Transverse colon (tissue), 4 donors: ENCODE measurements around the gene SEPSECS. TPM values are rescaled to one million over a fixed set of nuclear protein-coding genes. Genes with fewer than 3 reads are reported as not detected.

Experiments
- DNase-seq: peaks from one replicate; pipeline ENCODE4 v3.0.0-alpha.2; 2019
- H3K27ac ChIP-seq, 4 donors: fragments of 200-600 bp; sonication (generic); 2 replicates each; pipeline ENCODE4 v1.5.1; 2016 to 2018; ENCODE audit warnings: inconsistent platforms in 4 of 4
- H3K27me3 ChIP-seq: fragments of 200-600 bp; sonication (generic); 2 replicates; pipeline ENCODE4 v1.5.1; 2017; ENCODE audit warnings: inconsistent platforms
- H3K36me3 ChIP-seq, 4 donors: fragments of 200-600 bp; sonication (generic); 2 replicates each; pipeline ENCODE4 v1.5.1; 2017 to 2019; ENCODE audit warnings: inconsistent platforms in 4 of 4
- H3K4me1 ChIP-seq, 4 donors: fragments of 200-600 bp; sonication (generic); 2 replicates each; pipeline ENCODE4 v1.5.1; 2017 to 2020; ENCODE audit warnings: inconsistent platforms in 4 of 4
- H3K4me3 ChIP-seq, 4 donors: fragments of 200-600 bp; sonication (generic); 1 replicate in 1 of 4; 2 replicates in 3 of 4; pipeline versions ENCODE4 v1.5.1 to v1.6.1; 2017 to 2019; ENCODE audit warnings: inconsistent platforms in 4 of 4
- H3K9me3 ChIP-seq, 2 donors: fragments of 200-600 bp; sonication (generic); 2 replicates each; pipeline ENCODE4 v1.5.1; 2017 to 2019; ENCODE audit warnings: inconsistent platforms in 2 of 2
- CTCF ChIP-seq, 5 experiments: fragments of 200-600 bp in 3 of 5; fragments of 450-650 bp in 2 of 5; sonication (generic) in 3 of 5; IDR thresholded peaks; 1 replicate in 2 of 5; 2 replicates in 3 of 5; pipeline ENCODE4 v1.5.1; 2016 to 2017; ENCODE audit warnings: antibody characterized with exemption in 5 of 5, inconsistent platforms in 3 of 5, mild to moderate bottlenecking in 2 of 5, moderate library complexity in 1 of 5
- EP300 ChIP-seq: sonication (generic); formaldehyde crosslinking; IDR thresholded peaks from one replicate; pipeline ENCODE4 v1.6.1; 2017; ENCODE audit warnings: antibody characterized with exemption, low read depth
- POLR2A ChIP-seq: fragments of 450-650 bp; IDR thresholded peaks from one replicate; pipeline ENCODE4 v1.6.1; 2016; ENCODE audit warnings: antibody characterized with exemption, mild to moderate bottlenecking, moderate library complexity
- POLR2AphosphoS5 ChIP-seq, 3 donors: sonication (generic); formaldehyde crosslinking; IDR thresholded peaks; one replicate each; pipeline ENCODE4 v1.6.1; 2016; ENCODE audit warnings: antibody characterized with exemption in 3 of 3
- WGBS, 2 donors: methylation state at CpG; one replicate each; pipeline ENCODE4 v1.1.5; 2018; ENCODE audit warnings: low coverage in 1 of 2; 5-methylcytosine and 5-hydroxymethylcytosine counted together
- in situ Hi-C, 4 donors: fragments of 200-750 bp; cut with MboI; loops; one replicate each; pipeline versions ENCODE4 v1.15.0 to v1.15.1; 2017; ENCODE audit warnings: low sequenced_read_pairs in 3 of 4, low pct_ligation_motif_present in 1 of 4, low pct_unique_long_range_greater_than_20kb in 1 of 4
- intact Hi-C: fragments of 100-400 bp; cut with DNase I; formaldehyde crosslinking; loops from one replicate; pipeline ENCODE4 v1.15.1; 2023; ENCODE audit warnings: low total_unique reads
- total RNA-seq, 4 donors: library from RNA; depleted of rRNA; stranded (reverse); fragments of >200 nt; gene quantifications; one replicate each; pipeline ENCODE4 v1.1.0, GENCODE V29; 2016

SEPSECS gene
- total RNA-seq, 4 donors from 2014 or later = 4.6 to 19.2 (median 16.5) TPM

- Histone ChIP-seq H3K9me3 (no peaks in the 10 kb centered on the region), H3K4me1 (peaks cover 0 to 4% (median 0%) of the 10 kb centered on the region in 4 donors), H3K27me3 (no peaks in the 10 kb centered on the region), H3K36me3 (no peaks in the 10 kb centered on the region), H3K27ac (no peak overlapping the region), H3K4me3 (no peak overlapping the region)
- TF ChIP-seq POLR2AphosphoS5 (IDR thresholded peaks at IDR 0.05) = no peak
- TF ChIP-seq CTCF (IDR thresholded peaks at IDR 0.05) = no peak
- no peak for TF ChIP-seq POLR2A
- TF ChIP-seq EP300 = no peak
- 55% methylated on average over 2 of the region's 2 CpGs; no CpG with 5 or more reads in 1 of the 2 donors for WGBS, 2 donors
- DNase-seq = peak; percentile 17
- intact Hi-C loops = no loop called here
- in situ Hi-C loops = no loop called here
Measured at GRCh38 chr4:25190407-25190806, 30.2 kb upstream of the SEPSECS start.

- WGBS, 2 donors = 88 to 97% methylated on average over 4 of the region's 4 CpGs
- intact Hi-C loops = no loop called here
- in situ Hi-C loops = no loop called here
Measured at GRCh38 chr4:25184056-25184455, 23.8 kb upstream of the SEPSECS start.

GRCh38 chr4:25182937-25183336 is 22.7 kb upstream of the SEPSECS start:
- H3K27me3 ChIP-seq = no peaks in the 10 kb centered on the region
- no peak overlapping the region for H3K27ac ChIP-seq
- H3K9me3 ChIP-seq = no peaks in the 10 kb centered on the region
- in situ Hi-C loops (no loop called here), intact Hi-C loops (no loop called here)
- H3K4me1 ChIP-seq = no peaks in the 10 kb centered on the region
- no peak overlapping the region for H3K4me3 ChIP-seq
- no peak for TF ChIP-seq CTCF (IDR thresholded peaks at IDR 0.05)
- no peak for TF ChIP-seq POLR2A
- no peak for TF ChIP-seq POLR2AphosphoS5 (IDR thresholded peaks at IDR 0.05)
- no peak for TF ChIP-seq EP300
- DNase-seq = no peak
- no peaks in the 10 kb centered on the region for H3K36me3 ChIP-seq
- WGBS, 2 donors = 65 to 80% methylated on average over 5 of the region's 5 CpGs

More at GRCh38 chr4:25184056-25184455, 23.8 kb upstream of the SEPSECS start:
- Histone ChIP-seq H3K27ac (no peak overlapping the region), H3K9me3 (no peaks in the 10 kb centered on the region), H3K27me3 (no peaks in the 10 kb centered on the region), H3K4me3 (no peak overlapping the region), H3K4me1 (no peaks in the 10 kb centered on the region), H3K36me3 (no peaks in the 10 kb centered on the region)
- DNase-seq = no peak
- TF ChIP-seq EP300 (no peak), CTCF (IDR thresholded peaks at IDR 0.05) (no peak), POLR2A (no peak), POLR2AphosphoS5 (IDR thresholded peaks at IDR 0.05) (no peak)

- no peaks in the 10 kb centered on the region for H3K27me3 ChIP-seq
- TF ChIP-seq EP300 = no peak
- TF ChIP-seq POLR2A = no peak
- no peak for TF ChIP-seq POLR2AphosphoS5 (IDR thresholded peaks at IDR 0.05)
- peak; percentile 44 to 56 (median 51) for TF ChIP-seq CTCF (IDR thresholded peaks at IDR 0.05)
- H3K27ac ChIP-seq = no peak overlapping the region
- intact Hi-C loops (no loop called here), in situ Hi-C loops (no loop called here)
- H3K4me3 ChIP-seq = no peak overlapping the region
- H3K4me1 ChIP-seq = no peaks in the 10 kb centered on the region
- H3K36me3 ChIP-seq = no peaks in the 10 kb centered on the region
- peak; percentile 20 for DNase-seq
- H3K9me3 ChIP-seq = no peaks in the 10 kb centered on the region
- WGBS, 2 donors = 56 to 65% methylated on average over 2 to 3 of the region's 3 CpGs
Measured at GRCh38 chr4:25180524-25181131, 20.4 kb upstream of the SEPSECS start.
